Natural killer cell (primary cell): ENCODE measurements around the gene LRP5. TPM values are rescaled to one million over a fixed set of nuclear protein-coding genes. Genes with fewer than 3 reads are reported as not detected.

ENCODE experiments used
- ATAC-seq, 3 donors: fragments of 150-1000 bp in 2 of 3; fragments of 200-7000 bp in 1 of 3; cut with Tn5 transposase; 1 replicate in 1 of 3; 2 replicates in 2 of 3; pipeline ENCODE4 v1.10.0; 2021; ENCODE audit warnings: mild to moderate bottlenecking in 2 of 3, moderate library complexity in 2 of 3
- DNase-seq, 2 donors: peaks; one replicate each; pipeline versions ENCODE4 v3.0.0 to v3.0.0-alpha.2; 2013 to 2021; ENCODE audit warnings: mixed read lengths in 1 of 2
- H3K27ac ChIP-seq: one replicate; pipeline ENCODE4 v1.5.1; 2013; ENCODE audit warnings: mild to moderate bottlenecking, low read length
- H3K27me3 ChIP-seq: one replicate; pipeline ENCODE4 v1.6.1; 2013; ENCODE audit warnings: low read length; ENCODE audit not compliant: control insufficient read depth, insufficient read depth
- H3K36me3 ChIP-seq: one replicate; pipeline ENCODE4 v1.6.1; 2013; ENCODE audit warnings: low read length; ENCODE audit not compliant: control insufficient read depth, insufficient read depth
- H3K4me1 ChIP-seq: one replicate; pipeline ENCODE4 v1.6.1; 2013; ENCODE audit warnings: low read length; ENCODE audit not compliant: control insufficient read depth, insufficient read depth
- H3K4me3 ChIP-seq: one replicate; pipeline ENCODE4 v1.5.1; 2013; ENCODE audit warnings: low read length
- H3K9me3 ChIP-seq: one replicate; pipeline ENCODE4 v1.6.1; 2013; ENCODE audit warnings: low read length; ENCODE audit not compliant: control insufficient read depth, insufficient read depth
- H3K27ac Mint-ChIP-seq, 2 donors: one replicate each; pipeline ENCODE4 v1.8.0; 2022; ENCODE audit warnings: mild to moderate bottlenecking in 2 of 2, mixed read lengths in 2 of 2, moderate library complexity in 1 of 2
- H3K27me3 Mint-ChIP-seq, 2 donors: one replicate each; pipeline ENCODE4 v1.8.0; 2022; ENCODE audit warnings: low read depth in 2 of 2, mixed read lengths in 2 of 2
- H3K36me3 Mint-ChIP-seq: one replicate; pipeline ENCODE4 v1.8.0; 2022; ENCODE audit warnings: mixed read lengths
- H3K4me1 Mint-ChIP-seq, 2 donors: one replicate each; pipeline ENCODE4 v1.8.0; 2022; ENCODE audit warnings: mixed read lengths in 2 of 2
- H3K4me3 Mint-ChIP-seq: one replicate; pipeline ENCODE4 v1.8.0; 2022; ENCODE audit warnings: mild to moderate bottlenecking, moderate library complexity, mixed read lengths
- H3K9me3 Mint-ChIP-seq, 2 donors: one replicate each; pipeline ENCODE4 v1.8.0; 2022; ENCODE audit warnings: mixed read lengths in 2 of 2
- CTCF ChIP-seq: fragments of 200-600 bp; IDR thresholded peaks from one replicate; pipeline ENCODE4 v1.8.0; 2022; ENCODE audit warnings: antibody characterized with exemption
- WGBS: methylation state at CpG from one replicate; pipeline ENCODE4 v1.1.7; 2013; ENCODE audit warnings: missing lambda C conversion rate; ENCODE audit not compliant: insufficient coverage; 5-methylcytosine and 5-hydroxymethylcytosine counted together
- intact Hi-C: fragments of 100-400 bp; cut with micrococcal nuclease; formaldehyde crosslinking; loops from one replicate; pipeline ENCODE4 v1.14.2; 2022
- total RNA-seq, 4 donors: library from RNA; stranded (reverse); fragments of 120-200 nt in 1 of 4; gene quantifications; one replicate each; pipeline versions ENCODE4 v1.2.3 to v1.2.4, GENCODE V29; 2013 to 2022

The LRP5 gene
- total RNA-seq, 3 donors from 2014 or later (not counting 1 experiment from before 2014, with no cell fraction given) = 0.36 to 1.3 (median 0.89) TPM

- TF ChIP-seq CTCF = no peak
- Histone ChIP-seq H3K27ac (no peak overlapping the region), H3K9me3 (no peaks in the 10 kb centered on the region), H3K36me3 (no peaks in the 10 kb centered on the region), H3K27me3 (no peaks in the 10 kb centered on the region), H3K4me1 (no peaks in the 10 kb centered on the region), H3K4me3 (no peak overlapping the region)
- H3K4me3 Mint-ChIP-seq = no peak overlapping the region
- H3K27me3 Mint-ChIP-seq = peaks cover 0 to 3% of the 10 kb centered on the region in 2 donors
- 69% methylated on average over 19 of the region's 19 CpGs for WGBS
- DNase-seq = no peak
- no peaks in the 10 kb centered on the region for H3K9me3 Mint-ChIP-seq
- no peak for ATAC-seq
- no peaks in the 10 kb centered on the region for H3K36me3 Mint-ChIP-seq
- no peak overlapping the region for H3K27ac Mint-ChIP-seq
- H3K4me1 Mint-ChIP-seq = no peaks in the 10 kb centered on the region
- intact Hi-C loops = no loop called here
Measured at GRCh38 chr11:68414496-68415221, 102.3 kb downstream of the LRP5 start.

GRCh38 chr11:68416070-68416578, 103.7 kb downstream of the LRP5 start:
- Mint-ChIP-seq H3K27me3 (peaks cover 0 to 3% of the 10 kb centered on the region in 2 donors), H3K4me1 (no peaks in the 10 kb centered on the region), H3K9me3 (no peaks in the 10 kb centered on the region), H3K36me3 (no peaks in the 10 kb centered on the region), H3K27ac (no peak overlapping the region), H3K4me3 (no peak overlapping the region)
- no peaks in the 10 kb centered on the region for H3K9me3 ChIP-seq
- DNase-seq (no peak), ATAC-seq (no peak)
- no peak overlapping the region for H3K27ac ChIP-seq
- no peak for TF ChIP-seq CTCF
- H3K27me3 ChIP-seq = no peaks in the 10 kb centered on the region
- H3K4me1 ChIP-seq = no peaks in the 10 kb centered on the region
- WGBS = 94% methylated on average over 22 of the region's 22 CpGs
- intact Hi-C loops = no loop called here
- no peaks in the 10 kb centered on the region for H3K36me3 ChIP-seq
- no peak overlapping the region for H3K4me3 ChIP-seq

GRCh38 chr11:68418648-68419047, 106.3 kb downstream of the LRP5 start:
- Mint-ChIP-seq H3K27me3 (peaks cover 0 to 3% of the 10 kb centered on the region in 2 donors), H3K4me3 (no peak overlapping the region), H3K36me3 (no peaks in the 10 kb centered on the region), H3K4me1 (no peaks in the 10 kb centered on the region), H3K27ac (no peak overlapping the region), H3K9me3 (no peaks in the 10 kb centered on the region)
- Histone ChIP-seq H3K27me3 (no peaks in the 10 kb centered on the region), H3K4me3 (no peak overlapping the region), H3K9me3 (no peaks in the 10 kb centered on the region), H3K27ac (no peak overlapping the region), H3K36me3 (no peaks in the 10 kb centered on the region), H3K4me1 (no peaks in the 10 kb centered on the region)
- DNase-seq (no peak), ATAC-seq (no peak)
- intact Hi-C loops = no loop called here
- no peak for TF ChIP-seq CTCF
- 88% methylated on average over 6 of the region's 6 CpGs for WGBS

GRCh38 chr11:68420171-68420570, 107.8 kb downstream of the LRP5 start:
- DNase-seq (no peak), ATAC-seq (no peak)
- H3K36me3 Mint-ChIP-seq = no peaks in the 10 kb centered on the region
- Histone ChIP-seq H3K4me3 (no peak overlapping the region), H3K27ac (no peak overlapping the region), H3K27me3 (no peaks in the 10 kb centered on the region), H3K36me3 (no peaks in the 10 kb centered on the region), H3K9me3 (no peaks in the 10 kb centered on the region), H3K4me1 (no peaks in the 10 kb centered on the region)
- H3K4me1 Mint-ChIP-seq = no peaks in the 10 kb centered on the region
- WGBS = 97% methylated on average over 7 of the region's 7 CpGs
- intact Hi-C loops = no loop called here
- H3K4me3 Mint-ChIP-seq = no peak overlapping the region
- peaks cover 0 to 3% of the 10 kb centered on the region in 2 donors for H3K27me3 Mint-ChIP-seq
- H3K9me3 Mint-ChIP-seq = no peaks in the 10 kb centered on the region
- TF ChIP-seq CTCF = no peak
- no peak overlapping the region for H3K27ac Mint-ChIP-seq
